ENCODE data around the gene E2F1.
"Not testable (repeated sequence)": the region's sequence is repeated elsewhere in the genome, so short reads cannot be mapped to it uniquely, and the experiment has no call there.

Gene E2F1

DNA sequence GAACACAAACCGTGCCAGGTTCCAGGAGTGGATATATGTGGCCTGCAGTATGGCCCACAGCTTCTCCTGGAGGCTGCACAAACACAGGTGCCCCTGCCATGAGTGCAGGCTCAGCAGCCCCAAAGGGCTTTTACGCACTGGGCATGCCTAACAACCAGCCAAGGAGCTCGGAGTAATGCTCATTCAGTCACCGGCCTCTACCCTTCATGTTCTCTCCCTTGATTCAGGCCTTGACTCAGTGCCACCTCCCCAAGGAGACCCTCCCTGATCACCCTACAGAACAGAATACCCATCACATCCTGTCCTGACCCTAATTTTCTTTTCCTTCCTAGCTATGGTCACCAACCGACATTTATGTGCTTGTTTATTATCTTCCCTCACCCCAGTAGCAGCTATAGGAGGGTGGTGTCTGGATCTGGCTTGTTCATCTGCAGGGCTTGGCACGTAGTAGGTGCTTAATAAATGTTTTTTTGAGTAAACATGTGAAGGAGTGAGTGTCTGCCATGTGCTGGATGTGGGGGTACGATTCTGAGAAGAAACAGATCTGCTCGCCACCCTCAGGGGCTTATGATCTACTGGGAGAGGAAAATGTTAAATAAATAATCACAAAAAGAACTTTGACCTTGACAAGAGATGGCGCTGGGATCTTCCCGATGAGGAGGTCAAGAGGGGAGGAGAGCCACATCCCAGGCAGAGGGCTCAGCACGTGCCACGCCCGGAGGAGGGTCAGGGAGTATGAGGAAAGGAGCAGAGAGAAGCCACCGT is 24.7 kb upstream of the E2F1 start:
- no peak for DNase-seq (ENCODE audit: low read depth)

DNA sequence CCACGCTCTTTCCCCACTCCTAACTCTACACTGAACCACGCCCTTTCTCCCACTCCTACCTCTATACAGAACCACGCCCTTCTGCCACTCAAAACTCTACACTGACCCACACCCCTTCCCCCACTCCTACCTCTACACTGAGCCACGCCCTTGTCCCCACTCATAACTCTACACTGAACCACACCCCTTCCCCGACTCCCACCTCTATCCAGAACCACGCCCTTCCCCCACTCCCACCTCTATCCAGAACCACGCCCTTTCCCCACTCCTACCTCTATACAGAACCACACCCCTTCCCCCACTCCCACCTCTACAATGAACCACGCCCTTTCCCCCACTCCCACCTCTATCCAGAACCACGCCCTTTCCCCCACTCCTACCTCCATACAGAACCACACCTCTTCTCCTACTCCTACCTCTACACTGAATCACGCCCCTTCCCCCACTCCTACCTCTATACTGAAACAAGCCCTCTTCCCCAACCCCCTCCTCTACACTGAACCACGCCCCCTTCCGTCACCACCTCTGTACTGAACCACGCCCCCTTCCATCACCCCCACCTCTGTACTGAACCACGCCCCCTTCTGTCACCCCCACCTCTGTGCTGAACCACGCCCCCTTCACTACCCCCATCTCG is 23.8 kb upstream of the E2F1 start:
- DNase-seq (ENCODE audit: low read depth): no peak

DNA sequence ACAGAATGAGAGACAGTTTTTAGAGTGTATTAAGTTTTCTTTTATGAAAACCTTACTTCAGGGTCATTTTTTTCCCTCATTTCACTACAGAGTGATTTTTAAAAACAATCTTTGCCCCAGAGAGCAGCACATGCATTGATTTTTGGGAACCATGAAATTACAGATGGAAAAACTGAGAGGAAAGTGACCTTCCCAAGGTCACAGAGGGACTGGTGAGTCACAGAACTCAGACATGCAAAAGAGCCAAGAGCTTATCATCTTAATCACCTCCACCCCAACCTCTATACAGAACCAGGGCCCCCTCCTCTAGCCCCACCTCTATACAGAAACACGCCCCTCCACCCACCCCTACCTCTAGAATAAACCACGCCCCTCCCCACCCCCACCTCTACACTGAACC is 23.2 kb upstream of the E2F1 start:
- DNase-seq (ENCODE audit: low read depth): no peak

DNA sequence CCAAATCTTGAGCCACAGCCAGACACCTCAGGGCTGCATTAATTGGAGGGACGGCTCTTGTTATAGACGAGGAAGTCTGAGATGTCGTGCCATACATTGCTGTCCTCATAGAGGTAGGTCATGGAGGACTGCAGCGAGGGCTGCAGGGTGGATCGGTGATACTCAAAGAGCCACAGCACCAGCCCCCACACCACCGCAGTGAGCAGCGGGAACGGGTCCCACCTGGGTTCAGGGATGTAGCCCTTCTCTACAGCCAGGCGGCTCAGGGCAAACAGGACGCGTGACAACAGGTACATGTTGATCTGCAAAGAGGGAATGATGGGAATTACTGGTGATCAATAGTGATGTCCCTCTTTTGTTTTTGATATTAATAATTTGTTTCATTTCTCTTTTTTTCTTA is 21.5 kb upstream of the E2F1 start:
- DNase-seq (ENCODE audit: low read depth): no peak

DNA sequence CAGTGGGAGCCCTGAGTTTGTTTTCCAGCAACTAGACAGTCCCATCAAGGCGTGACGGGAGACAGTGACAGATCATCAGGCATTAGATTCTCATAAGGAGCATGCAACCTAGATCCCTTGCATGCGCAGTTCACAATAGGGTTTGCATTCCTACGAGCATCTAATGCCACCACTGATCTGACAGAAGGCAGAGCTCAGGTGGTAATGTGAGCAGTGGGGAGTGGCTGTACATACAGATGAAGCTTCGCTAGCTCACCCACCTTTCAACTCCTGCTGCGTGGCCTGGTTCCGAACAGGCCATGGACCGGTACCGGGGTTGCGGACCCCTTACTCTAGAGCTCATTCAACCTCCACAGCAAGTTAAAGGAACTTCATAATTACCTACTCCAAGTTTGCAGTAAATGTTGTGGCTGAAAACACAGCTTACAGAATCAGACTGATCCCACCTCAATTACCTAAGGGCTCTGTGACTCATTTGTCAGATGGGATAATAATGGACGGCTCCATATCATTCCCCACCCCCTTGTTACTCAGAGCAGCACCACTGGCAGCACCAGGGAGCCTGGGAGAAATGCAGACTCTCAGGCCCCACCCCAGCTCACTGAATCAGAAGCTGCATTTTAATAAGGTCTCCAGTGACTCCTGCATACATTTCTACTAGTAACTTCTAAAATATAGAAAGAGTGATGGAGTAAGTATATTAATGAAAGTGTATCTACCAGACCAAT is 18.2 kb upstream of the E2F1 start:
- no peak for DNase-seq (ENCODE audit: low read depth)

DNA sequence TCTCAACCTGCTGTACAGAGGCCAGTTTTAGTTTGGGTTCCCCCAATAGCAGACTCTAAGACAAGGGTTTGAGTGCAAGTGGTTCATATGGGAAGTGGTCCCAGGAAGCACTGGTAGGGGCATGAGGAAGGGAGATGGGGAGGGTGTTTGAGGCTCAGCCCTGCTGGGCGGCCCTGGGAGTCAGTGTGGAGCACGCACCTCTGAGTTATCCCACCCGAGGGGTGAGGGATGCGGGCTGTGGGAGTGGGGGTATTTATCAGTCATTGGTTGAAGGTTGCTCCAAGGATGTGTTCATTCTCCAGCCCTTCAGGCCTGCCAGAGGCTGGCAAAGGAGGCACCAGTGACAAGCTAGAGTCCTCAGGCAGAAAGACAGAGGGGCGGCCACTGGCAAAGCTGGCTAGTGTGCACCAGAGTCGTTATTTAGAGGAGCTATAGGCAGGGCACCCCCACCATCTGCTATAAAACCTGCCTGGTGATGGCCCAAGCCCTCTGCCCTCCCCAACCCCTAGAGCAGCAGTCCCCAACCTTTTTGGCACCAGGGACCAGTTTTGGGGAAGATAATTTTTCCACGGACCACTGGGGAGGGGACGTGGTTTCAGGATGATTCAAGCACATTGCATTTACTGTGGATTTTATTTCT is 17.4 kb upstream of the E2F1 start:
- no peak for DNase-seq (ENCODE audit: low read depth)

DNA sequence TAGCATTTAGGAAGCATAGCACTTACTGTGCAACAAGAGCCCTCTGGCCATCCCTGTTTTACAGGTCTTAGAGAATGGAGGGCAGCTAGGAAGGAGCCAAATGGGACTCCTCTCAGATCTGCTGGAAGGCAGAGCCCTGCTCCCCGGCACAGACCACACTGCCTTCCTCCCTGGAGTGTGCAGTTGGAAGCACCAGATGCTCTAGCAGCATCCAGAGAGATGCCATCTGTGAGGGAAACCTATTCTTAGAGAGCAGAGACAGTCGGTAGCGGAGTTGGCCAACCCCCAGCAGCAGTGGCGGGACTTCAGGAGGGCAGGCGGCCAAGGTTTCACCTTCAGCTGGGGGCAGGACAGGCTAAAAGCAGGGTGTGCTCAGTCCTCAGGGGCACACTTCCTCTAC is 16.7 kb upstream of the E2F1 start:
- DNase-seq (ENCODE audit: low read depth): no peak

DNA sequence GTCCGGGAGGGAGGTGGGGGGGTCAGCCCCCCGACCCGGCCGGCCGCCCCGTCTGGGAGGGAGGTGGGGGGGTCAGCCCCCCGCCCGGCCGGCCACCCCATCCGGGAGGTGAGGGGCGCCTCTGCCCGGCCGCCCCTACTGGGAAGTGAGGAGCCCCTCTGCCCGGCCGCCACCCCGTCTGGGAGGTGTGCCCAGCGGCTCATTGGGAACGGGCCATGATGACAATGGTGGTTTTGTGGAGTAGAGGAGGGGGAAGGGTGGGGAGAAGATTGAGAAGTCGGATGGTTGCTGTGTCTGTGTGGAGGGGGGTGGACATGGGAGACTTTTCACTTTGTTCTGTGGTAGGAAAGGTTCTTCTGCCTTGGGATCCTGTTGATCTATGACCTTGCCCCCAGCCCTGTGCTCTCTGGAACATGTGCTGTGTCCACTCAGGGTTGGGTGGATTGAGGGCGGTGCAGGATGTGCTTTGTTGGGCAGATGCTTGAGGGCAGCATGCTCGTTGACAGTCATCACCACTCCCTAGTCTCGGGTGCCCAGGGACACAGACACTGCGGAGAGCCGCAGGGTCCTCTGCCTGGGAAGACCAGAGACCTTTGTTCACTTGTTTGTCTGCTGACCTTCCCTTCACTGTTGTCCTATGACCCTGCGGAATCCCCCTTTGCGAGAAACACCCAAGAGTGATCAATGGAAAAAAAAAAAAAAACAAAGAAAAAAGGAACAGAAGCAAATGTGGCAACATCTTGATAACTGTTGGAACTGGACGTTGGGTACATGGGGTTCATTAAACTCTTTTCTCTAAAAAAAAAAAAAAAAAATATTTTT is 15.7 kb upstream of the E2F1 start:
- DNase-seq (ENCODE audit: low read depth): no peak

DNA sequence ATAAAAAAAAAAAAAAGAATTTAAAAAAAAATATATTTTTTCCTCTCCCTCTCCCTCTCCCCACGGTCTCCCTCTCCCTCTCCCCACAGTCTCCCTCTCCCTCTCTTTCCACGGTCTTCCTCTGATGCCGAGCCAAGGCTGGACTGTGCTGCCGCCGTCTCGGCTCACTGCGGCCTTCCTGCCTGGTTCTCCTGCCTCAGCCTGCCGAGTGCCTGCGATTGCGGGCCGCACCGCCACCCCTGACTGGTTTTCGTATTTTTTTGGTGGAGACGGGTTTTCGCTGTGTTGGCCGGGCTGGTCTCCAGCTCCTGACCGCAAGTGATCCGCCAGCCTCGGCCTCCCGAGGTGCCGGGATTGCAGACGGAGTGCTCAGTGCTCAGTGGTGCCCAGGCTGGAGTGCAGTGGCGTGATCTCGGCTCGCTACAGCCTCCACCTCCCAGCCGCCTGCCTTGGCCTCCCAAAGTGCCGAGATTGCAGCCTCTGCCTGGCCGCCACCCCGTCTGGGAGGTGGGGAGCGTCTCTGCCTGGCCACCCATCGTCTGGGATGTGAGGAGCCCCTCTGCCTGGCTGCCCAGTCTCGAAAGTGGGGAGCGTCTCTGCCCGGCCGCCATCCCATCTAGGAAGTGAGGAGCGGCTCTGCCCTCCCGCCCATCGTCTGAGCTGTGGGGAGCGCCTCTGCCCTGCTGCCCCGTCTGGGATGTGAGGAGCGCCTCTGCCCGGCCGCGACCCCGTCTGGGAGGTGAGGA is 14.7 kb upstream of the E2F1 start:
- DNase-seq (ENCODE audit: low read depth): not testable (repeated sequence)

DNA sequence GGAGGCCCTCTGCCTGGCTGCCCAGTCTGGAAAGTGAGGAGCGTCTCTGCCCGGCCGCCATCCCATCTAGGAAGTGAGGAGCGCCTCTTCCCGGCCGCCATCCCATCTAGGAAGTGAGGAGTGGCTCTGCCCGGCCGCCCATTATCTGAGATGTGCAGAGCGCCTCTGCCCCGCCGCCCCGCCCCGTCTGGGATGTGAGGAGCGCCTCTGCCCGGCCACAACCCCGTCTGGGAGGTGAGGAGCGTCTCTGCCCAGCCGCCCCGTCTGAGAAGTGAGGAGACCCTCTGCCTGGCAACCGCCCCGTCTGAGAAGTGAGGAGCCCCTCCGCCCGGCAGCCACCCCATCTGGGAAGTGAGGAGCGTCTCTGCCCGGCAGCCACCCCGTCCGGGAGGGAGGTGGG is 12.8 kb upstream of the E2F1 start:
- DNase-seq (ENCODE audit: low read depth): not testable (repeated sequence)

DNA sequence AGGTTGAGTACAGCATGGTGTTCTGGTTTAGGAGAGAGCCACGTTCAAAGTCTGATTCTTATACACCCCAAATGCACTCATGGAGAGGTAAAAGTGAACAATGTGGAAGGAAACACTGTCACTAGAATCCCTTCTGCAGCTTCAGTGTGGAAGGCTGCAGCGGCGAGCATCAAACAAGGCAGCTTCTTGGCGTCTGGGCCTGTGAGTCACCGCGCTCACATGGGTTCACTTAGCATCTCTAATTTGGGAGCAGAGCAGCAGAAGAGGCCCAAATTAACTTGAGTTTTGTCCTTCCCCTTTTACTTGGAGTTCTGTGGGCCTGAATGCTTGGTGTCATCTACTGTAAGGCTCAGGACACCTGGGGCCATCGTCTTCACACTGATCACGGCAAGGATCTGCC is 10.9 kb upstream of the E2F1 start:
- DNase-seq (ENCODE audit: low read depth): no peak

DNA sequence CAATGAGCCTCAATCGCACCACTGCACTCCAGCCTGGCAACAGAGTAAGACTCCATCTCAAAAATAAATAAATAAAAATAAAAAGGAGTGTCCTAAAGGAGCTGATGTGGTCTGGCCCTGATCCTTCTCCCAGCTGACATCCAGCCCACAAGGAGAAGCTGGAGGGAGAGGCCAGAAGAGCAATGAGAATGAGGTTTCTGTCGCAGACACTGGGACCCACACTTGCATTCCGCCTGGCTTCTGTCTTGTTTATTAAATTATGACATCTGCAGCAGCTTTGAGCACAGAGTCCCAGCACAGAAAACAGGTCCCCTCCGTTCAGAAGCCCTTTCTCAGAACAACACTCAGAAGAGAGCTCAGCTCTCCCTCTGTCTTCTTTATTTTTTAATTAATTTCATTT is 10.3 kb upstream of the E2F1 start:
- DNase-seq (ENCODE audit: low read depth): no peak

DNA sequence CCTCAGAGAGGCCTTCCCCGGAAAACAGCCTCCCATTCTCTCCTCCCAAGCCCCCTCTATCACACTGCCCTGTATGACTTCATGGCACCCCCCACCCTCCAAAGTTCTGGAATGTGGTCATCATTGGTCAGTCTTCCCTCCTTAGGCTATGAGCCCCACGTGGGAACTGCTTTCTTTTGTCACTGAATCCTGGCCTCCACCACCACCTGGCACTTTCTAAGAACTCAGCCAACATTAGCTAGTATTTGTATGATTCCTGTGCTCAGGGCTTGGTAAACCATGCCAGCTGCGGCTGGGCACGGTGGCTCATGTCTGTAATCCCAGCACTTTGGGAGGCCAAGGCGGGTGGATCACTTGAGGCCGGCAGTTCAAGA is 8.4 kb upstream of the E2F1 start:
- DNase-seq (ENCODE audit: low read depth): no peak

DNA sequence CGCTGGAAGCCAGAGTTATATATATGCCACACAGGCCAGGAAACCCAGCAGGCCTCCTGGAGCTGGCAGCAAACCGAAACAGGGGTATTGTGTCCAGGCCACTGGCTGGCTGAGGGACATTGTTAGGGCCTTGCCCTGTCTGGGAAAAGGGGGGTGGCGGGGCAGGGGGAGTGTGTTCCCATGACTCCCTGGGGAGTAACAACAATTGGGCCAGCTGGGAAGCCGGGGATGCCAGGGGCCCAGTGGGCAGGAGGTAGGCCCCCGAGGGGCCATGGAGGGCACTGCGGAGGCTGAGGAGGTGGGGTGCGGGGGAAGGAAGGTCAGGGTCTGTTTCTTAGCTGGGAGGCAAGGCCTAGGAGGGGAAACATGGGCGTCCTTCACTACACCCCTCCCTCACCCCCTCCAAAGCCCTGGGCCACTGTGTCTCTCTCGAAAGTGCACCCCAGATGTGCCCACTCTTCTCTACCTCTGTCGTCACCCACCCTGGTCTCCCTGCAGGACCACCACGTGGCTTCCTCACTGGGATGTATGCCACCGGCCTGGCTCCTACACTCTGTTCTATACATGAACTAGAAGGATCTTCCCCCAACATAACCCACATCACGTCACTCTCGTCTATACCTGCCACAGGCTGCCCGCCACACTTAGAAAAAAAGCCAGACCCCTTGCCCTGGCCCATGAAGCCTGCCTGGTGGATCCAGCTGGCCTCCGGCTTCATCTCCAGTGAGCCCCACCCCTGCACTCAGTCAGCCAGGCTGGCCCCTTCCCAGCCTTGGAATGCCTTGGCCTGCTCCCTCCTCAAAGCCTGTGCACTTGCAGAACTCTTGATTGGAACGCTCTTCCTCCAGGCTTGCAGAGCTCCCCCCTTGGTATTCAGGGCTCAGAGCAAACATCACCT is 7.8 kb upstream of the E2F1 start:
- DNase-seq (ENCODE audit: low read depth): no peak

DNA sequence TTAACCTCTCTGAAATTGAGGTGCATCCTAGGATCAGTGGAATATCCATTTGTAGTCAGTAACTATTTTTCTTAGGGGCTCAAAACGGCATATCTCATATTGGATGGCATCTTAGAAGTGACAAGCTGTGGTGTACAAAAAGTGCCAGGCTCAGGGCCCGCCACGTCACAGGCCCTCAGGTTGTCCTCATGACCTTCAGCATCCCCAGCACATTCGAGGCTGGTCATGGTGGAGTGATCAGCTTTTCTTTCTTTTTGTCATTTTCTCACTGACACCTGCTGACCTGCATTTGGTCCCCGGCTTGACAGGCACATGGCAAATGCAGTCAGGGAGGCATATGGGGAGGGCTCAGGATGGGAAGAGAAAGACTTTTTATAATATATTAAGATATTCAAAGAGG is 7.1 kb upstream of the E2F1 start:
- DNase-seq (ENCODE audit: low read depth): no peak

DNA sequence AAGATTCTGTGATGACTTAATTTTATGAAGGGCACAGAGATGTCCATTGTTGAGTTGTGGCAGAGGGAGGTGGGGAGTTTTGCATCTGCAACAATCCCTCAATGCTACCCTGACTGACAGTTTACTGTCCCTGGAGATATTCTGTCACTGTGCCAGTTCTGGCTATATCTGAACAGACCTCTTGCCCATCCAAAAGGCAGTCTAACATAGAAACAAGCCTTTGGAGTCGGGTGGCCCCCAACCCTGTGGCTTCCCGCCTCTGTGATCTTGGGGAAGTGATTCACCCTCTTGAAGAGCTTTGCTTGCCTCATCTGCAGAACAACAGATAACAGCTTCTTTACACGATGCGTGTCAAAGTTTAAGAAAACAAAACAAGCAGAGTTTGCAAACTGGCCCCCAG is 3.8 kb upstream of the E2F1 start:
- DNase-seq (ENCODE audit: low read depth): peak; percentile 29

DNA sequence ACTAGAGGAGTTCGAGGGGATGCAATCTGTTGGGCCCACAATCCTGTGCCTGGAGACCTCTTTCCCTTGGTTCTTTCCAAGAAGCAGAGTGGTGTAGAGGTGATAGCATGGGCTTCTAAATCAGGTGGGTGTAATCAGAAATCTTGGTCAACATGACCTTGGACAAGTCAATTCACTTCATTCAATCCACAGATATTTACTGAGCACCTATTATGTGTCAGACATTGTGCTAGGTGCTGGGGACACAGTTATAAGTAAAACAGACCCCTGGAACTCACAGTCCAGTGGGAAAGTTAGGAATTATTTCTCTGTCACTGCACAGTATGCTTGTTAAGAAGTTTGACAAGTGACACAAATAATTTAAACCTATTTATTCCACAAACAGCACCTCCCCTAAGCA is 3.3 kb upstream of the E2F1 start:
- no peak for DNase-seq (ENCODE audit: low read depth)

DNA sequence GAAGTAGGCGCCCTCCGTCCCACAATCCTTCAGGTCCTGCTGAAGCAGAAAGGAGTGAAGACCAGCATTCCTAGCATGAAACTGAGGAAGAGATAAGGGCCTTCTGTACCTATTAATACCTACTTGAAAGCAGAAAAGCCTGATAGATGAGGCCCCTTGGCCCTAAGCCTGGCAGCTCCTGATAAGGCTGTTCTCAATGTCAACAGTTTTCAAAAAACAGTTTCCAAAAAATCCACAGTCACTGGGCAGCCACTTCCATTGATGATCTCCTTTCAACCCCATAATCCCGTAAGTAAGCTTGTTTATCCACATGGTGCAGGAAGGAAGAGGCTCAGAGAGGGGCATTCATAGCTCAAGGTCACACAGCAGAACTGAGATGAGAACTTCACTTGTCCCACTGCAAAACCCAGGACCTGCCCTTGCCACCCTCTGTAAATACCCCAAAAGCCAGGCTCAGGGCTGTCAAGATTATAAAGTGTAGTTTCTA is 2.8 kb upstream of the E2F1 start:
- DNase-seq (ENCODE audit: low read depth): no peak

DNA sequence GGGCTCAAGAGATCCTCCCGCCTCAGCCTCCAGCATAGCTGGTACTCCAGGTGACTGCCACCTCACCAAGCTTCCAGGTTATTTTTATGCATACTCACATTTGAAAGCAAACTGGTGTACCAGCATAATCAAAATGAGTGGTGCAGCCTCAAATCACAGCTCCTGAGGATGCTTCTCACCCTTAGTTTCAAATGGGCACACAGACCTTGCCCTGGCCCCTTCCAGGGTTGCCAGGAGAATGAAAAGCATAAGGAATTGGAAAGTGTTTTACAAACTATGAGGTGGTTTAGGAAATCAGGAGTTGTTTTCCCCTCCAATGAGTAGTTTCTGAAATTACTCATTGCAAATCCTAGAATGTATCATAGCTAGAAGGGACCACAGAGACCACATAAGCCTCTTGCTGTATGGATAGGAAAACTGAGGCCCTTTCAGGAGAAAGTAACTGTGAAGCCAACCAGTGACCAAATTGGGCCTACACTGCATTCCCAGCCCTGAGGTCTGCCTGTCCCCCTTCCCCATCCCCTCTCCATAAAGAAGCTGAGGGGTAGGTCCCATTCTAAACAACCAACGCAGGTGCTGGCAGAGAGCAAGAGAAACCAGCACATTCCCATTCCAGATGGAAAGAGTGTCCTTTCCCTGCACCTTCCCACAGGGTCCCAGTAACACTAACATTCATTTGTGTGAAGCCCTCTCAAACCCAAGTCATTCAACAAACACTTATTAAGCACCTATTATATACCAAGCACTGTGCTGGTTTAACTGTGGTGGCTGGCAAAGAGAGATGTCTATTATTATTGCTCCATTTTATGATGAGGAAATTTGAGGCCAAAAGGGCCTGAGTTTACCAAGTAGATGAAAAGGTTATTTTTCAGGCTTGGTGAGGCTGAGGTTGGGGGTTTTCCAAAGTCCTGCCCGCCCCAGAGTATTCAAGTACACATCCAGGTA is 2.1 kb upstream of the E2F1 start:
- DNase-seq (ENCODE audit: low read depth): no peak

Data from stimulated activated CD8-positive, alpha-beta memory T cell treated with anti-CD3 and anti-CD28 coated beads, Interleukin-4, amount 100 ng/mL, for 24 hours (primary cell).